KMS-11 (cell line): ENCODE results near the gene RARB.

ENCODE experiments used
- H2AFZ ChIP-seq: fragments of 200-600 bp; sonication (generic); 2 replicates; pipeline ENCODE4 v1.6.1; 2016; ENCODE audit warnings: antibody characterized with exemption, mixed run types, low read depth
- H3K27ac ChIP-seq: fragments of 200-600 bp; sonication (generic); 2 replicates; pipeline ENCODE4 v1.6.1; 2016; ENCODE audit warnings: mild to moderate bottlenecking, mixed run types
- H3K27me3 ChIP-seq: fragments of 200-600 bp; sonication (generic); 2 replicates; pipeline ENCODE4 v1.6.1; 2017; ENCODE audit warnings: mild to moderate bottlenecking, low read depth, mixed run types, moderate library complexity; ENCODE audit not compliant: insufficient read depth
- H3K36me3 ChIP-seq: fragments of 200-600 bp; sonication (generic); 2 replicates; pipeline ENCODE4 v1.6.1; 2017; ENCODE audit warnings: mild to moderate bottlenecking, mixed run types; ENCODE audit not compliant: insufficient read depth
- H3K4me1 ChIP-seq: fragments of 200-600 bp; sonication (generic); 2 replicates; pipeline ENCODE4 v1.6.1; 2016; ENCODE audit warnings: mild to moderate bottlenecking, low read depth, mixed run types; ENCODE audit not compliant: poor library complexity, severe bottlenecking
- H3K4me2 ChIP-seq: fragments of 200-600 bp; sonication (generic); 2 replicates; pipeline ENCODE4 v1.7.0; 2016; ENCODE audit warnings: mild to moderate bottlenecking, mixed run types
- H3K4me3 ChIP-seq: fragments of 200-600 bp; sonication (generic); IDR thresholded peaks from 2 replicates; pipeline ENCODE4 v1.6.1; 2017; ENCODE audit warnings: low read depth, low read length, mixed read lengths; ENCODE audit not compliant: insufficient read depth
- H3K79me2 ChIP-seq: fragments of 200-600 bp; sonication (generic); 2 replicates; pipeline ENCODE4 v1.6.1; 2016; ENCODE audit warnings: low read depth, mixed run types; ENCODE audit not compliant: insufficient read depth
- H3K9ac ChIP-seq: fragments of 200-600 bp; sonication (generic); 2 replicates; pipeline ENCODE4 v1.6.1; 2016; ENCODE audit warnings: mild to moderate bottlenecking, mixed run types
- H4K20me1 ChIP-seq: fragments of 200-600 bp; sonication (generic); 2 replicates; pipeline ENCODE4 v1.6.1; 2016; ENCODE audit warnings: mild to moderate bottlenecking, mixed run types; ENCODE audit not compliant: insufficient read depth
- CTCF ChIP-seq: fragments of 200-600 bp; sonication (generic); conservative IDR thresholded peaks from 2 replicates; pipeline ENCODE4 v1.6.1; 2017; ENCODE audit warnings: low read depth, mild to moderate bottlenecking, antibody characterized with exemption, low read length, moderate library complexity, mixed read lengths

The RARB gene

DNA sequence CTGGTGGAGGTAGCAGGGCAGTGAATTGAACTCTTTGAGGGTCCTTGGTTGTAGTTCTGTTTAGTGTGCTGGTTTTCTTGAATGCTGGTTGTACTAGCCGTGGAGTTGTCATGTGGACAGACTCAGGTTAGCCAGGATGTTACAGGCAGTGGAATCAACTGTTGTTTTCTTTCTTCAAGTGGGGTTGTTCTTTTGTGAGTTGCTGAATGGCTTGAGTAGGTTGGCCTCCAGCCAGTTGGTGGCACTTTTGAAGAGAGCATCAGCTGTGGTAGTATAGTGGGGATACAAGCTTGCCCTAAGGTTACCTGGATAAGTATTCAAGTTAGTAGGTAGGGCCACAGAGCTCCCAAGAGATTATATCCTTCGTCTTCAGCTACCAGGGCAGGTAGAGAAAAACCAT is 31.8 kb upstream of the RARB start:
- H3K27me3 ChIP-seq: no peaks in the 10 kb centered on the region
- no peaks in the 10 kb centered on the region for H4K20me1 ChIP-seq
- no peak for TF ChIP-seq CTCF
- no peaks in the 10 kb centered on the region for H3K79me2 ChIP-seq
- H3K4me1 ChIP-seq: no peaks in the 10 kb centered on the region
- no peaks in the 10 kb centered on the region for H3K36me3 ChIP-seq
- H3K9ac ChIP-seq: no peak overlapping the region
- no peak overlapping the region for H3K4me3 ChIP-seq
- H3K4me2 ChIP-seq: no peak overlapping the region
- no peak overlapping the region for H2AFZ ChIP-seq
- H3K27ac ChIP-seq: no peak overlapping the region

DNA sequence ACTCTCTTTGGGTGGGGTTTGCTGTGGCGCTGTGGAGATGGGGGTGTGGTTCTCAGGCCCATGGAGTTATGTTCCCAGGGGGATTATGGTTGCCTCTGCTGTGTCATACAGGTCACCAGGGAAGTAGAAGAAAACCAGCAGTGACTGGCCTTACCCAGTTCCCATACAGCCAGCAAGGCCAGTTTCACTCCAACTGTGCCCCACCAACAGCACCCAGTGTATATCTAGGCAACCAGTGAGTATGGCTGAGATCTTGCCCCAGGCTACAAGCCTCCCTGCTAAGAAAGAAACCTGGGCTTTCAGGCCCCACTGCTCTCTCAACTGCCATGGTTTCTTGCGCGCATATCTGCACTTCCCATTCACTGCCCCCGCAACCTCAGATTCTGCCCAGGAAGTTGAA is 31.4 kb upstream of the RARB start:
- TF ChIP-seq CTCF: no peak
- Histone ChIP-seq H3K27me3 (no peaks in the 10 kb centered on the region), H4K20me1 (no peaks in the 10 kb centered on the region), H2AFZ (no peak overlapping the region), H3K9ac (no peak overlapping the region), H3K4me1 (no peaks in the 10 kb centered on the region), H3K4me2 (no peak overlapping the region), H3K4me3 (no peak overlapping the region), H3K27ac (no peak overlapping the region), H3K79me2 (no peaks in the 10 kb centered on the region), H3K36me3 (no peaks in the 10 kb centered on the region)

GRCh38 chr3:25397150-25397549 is 30.9 kb upstream of the RARB start:
- H3K27ac ChIP-seq: no peak overlapping the region

GRCh38 chr3:25400587-25400986 is 27.5 kb upstream of the RARB start:
- Histone ChIP-seq H3K4me2 (no peak overlapping the region), H3K4me1 (peaks cover 19% of the 10 kb centered on the region), H3K27me3 (no peaks in the 10 kb centered on the region), H3K36me3 (no peaks in the 10 kb centered on the region), H3K79me2 (no peaks in the 10 kb centered on the region), H2AFZ (no peak overlapping the region), H3K27ac (no peak overlapping the region), H3K4me3 (no peak overlapping the region), H4K20me1 (no peaks in the 10 kb centered on the region), H3K9ac (no peak overlapping the region)
- TF ChIP-seq CTCF: no peak

More at GRCh38 chr3:25397150-25397549, 30.9 kb upstream of the RARB start:
- no peak overlapping the region for H2AFZ ChIP-seq
- H3K4me1 ChIP-seq: no peaks in the 10 kb centered on the region
- H3K79me2 ChIP-seq: no peaks in the 10 kb centered on the region
- H3K9ac ChIP-seq: no peak overlapping the region
- no peak overlapping the region for H3K4me3 ChIP-seq
- H3K4me2 ChIP-seq: no peak overlapping the region
- no peaks in the 10 kb centered on the region for H3K27me3 ChIP-seq
- no peaks in the 10 kb centered on the region for H3K36me3 ChIP-seq
- no peak for TF ChIP-seq CTCF
- H4K20me1 ChIP-seq: no peaks in the 10 kb centered on the region
